HEK293T (cell line): ENCODE data around the gene CERS2.

Experiments
- ARNT ChIP-seq: fragments of 450-650 bp; IDR thresholded peaks from 2 replicates; pipeline ENCODE4 v1.6.1; 2017; ENCODE audit warnings: mild to moderate bottlenecking
- BHLHE40 ChIP-seq: fragments of 450-650 bp; IDR thresholded peaks from 2 replicates; pipeline ENCODE4 v1.6.1; 2016; ENCODE audit warnings: mild to moderate bottlenecking, moderate library complexity, borderline replicate concordance
- CTBP1 ChIP-seq: fragments of 450-650 bp; IDR thresholded peaks from 2 replicates; pipeline ENCODE4 v1.6.1; 2016; ENCODE audit warnings: borderline replicate concordance
- FOXK2 ChIP-seq: fragments of 450-650 bp; IDR thresholded peaks from 2 replicates; pipeline ENCODE4 v1.6.1; 2016; ENCODE audit warnings: mild to moderate bottlenecking
- FOXM1 ChIP-seq: fragments of 450-650 bp; IDR thresholded peaks from 2 replicates; pipeline ENCODE4 v1.6.1; 2017; ENCODE audit warnings: mild to moderate bottlenecking, borderline replicate concordance
- HDGF ChIP-seq: fragments of 450-650 bp; IDR thresholded peaks from 2 replicates; pipeline ENCODE4 v1.6.1; 2017; ENCODE audit warnings: antibody characterized with exemption, borderline replicate concordance
- L3MBTL2 ChIP-seq: fragments of 450-650 bp; conservative IDR thresholded peaks from 2 replicates; pipeline ENCODE4 v1.6.1; 2016; ENCODE audit warnings: mild to moderate bottlenecking
- NFRKB ChIP-seq: fragments of 450-650 bp; IDR thresholded peaks from 2 replicates; pipeline ENCODE4 v1.6.1; 2016; ENCODE audit warnings: mild to moderate bottlenecking, moderate library complexity
- PKNOX1 ChIP-seq: fragments of 450-650 bp; IDR thresholded peaks from 2 replicates; pipeline ENCODE4 v1.6.1; 2016
- SUZ12 ChIP-seq: fragments of 450-650 bp; IDR thresholded peaks from 2 replicates; pipeline ENCODE4 v1.6.1; 2016; ENCODE audit warnings: mild to moderate bottlenecking
- TARDBP ChIP-seq: fragments of 450-650 bp; IDR thresholded peaks from 2 replicates; pipeline ENCODE4 v1.6.1; 2016

GRCh38 chr1:151011154-151011850, 36.7 kb upstream of the CERS2 start:
- TF ChIP-seq ARNT (no peak), TARDBP (no peak), FOXK2 (no peak), HDGF (no peak), SUZ12 (no peak), FOXM1 (no peak), CTBP1 (no peak), NFRKB (no peak), BHLHE40 (no peak), PKNOX1 (no peak), L3MBTL2 (no peak)
